ENCODE data around the gene DPF3. TPM values are rescaled to one million over a fixed set of nuclear protein-coding genes. Genes with fewer than 3 reads are reported as not detected.

The DPF3 gene
- total RNA-seq, 1 donor from 2014 or later, result 0.86 TPM

GRCh38 chr14:72699443-72699842 lies 194.5 kb downstream of the DPF3 start:
- TF ChIP-seq CTCF (conservative IDR thresholded peaks at IDR 0.05; ENCODE audit: low read depth, low read length), result no peak
- DNase-seq (ENCODE audit: low read depth), result no peak
- no peak overlapping the region for H3K4me3 ChIP-seq (ENCODE audit: low read depth, low read length)

- no peak for TF ChIP-seq CTCF (conservative IDR thresholded peaks at IDR 0.05; ENCODE audit: low read depth, low read length)
- no peak overlapping the region for H3K4me3 ChIP-seq (ENCODE audit: low read depth, low read length)
- DNase-seq (ENCODE audit: low read depth), result no peak
Observed at GRCh38 chr14:72692696-72693095, 201.2 kb downstream of the DPF3 start.

- TF ChIP-seq CTCF (conservative IDR thresholded peaks at IDR 0.05; ENCODE audit: low read depth, low read length), result no peak
- no peak for DNase-seq (ENCODE audit: low read depth)
- H3K4me3 ChIP-seq (ENCODE audit: low read depth, low read length), result no peak overlapping the region
Observed at GRCh38 chr14:72690324-72690723, 203.6 kb downstream of the DPF3 start.

- no peak for DNase-seq (ENCODE audit: low read depth)
- H3K4me3 ChIP-seq (ENCODE audit: low read depth, low read length), result no peak overlapping the region
- TF ChIP-seq CTCF (conservative IDR thresholded peaks at IDR 0.05; ENCODE audit: low read depth, low read length), result no peak
Observed at GRCh38 chr14:72688990-72689671, 204.8 kb downstream of the DPF3 start.

- no peak for TF ChIP-seq CTCF (conservative IDR thresholded peaks at IDR 0.05; ENCODE audit: low read depth, low read length)
- DNase-seq (ENCODE audit: low read depth), result no peak
- no peak overlapping the region for H3K4me3 ChIP-seq (ENCODE audit: low read depth, low read length)
Observed at GRCh38 chr14:72686832-72687231, 207.1 kb downstream of the DPF3 start.

- no peak overlapping the region for H3K4me3 ChIP-seq (ENCODE audit: low read depth, low read length)
- DNase-seq (ENCODE audit: low read depth), result no peak
- TF ChIP-seq CTCF (conservative IDR thresholded peaks at IDR 0.05; ENCODE audit: low read depth, low read length), result no peak
Observed at GRCh38 chr14:72686101-72686500, 207.8 kb downstream of the DPF3 start.

GRCh38 chr14:72685456-72685855 lies 208.4 kb downstream of the DPF3 start:
- no peak overlapping the region for H3K4me3 ChIP-seq (ENCODE audit: low read depth, low read length)
- TF ChIP-seq CTCF (conservative IDR thresholded peaks at IDR 0.05; ENCODE audit: low read depth, low read length), result no peak
- no peak for DNase-seq (ENCODE audit: low read depth)

All from epithelial cell of proximal tubule (primary cell).